ENCODE data around the gene ODAD2.

DNA sequence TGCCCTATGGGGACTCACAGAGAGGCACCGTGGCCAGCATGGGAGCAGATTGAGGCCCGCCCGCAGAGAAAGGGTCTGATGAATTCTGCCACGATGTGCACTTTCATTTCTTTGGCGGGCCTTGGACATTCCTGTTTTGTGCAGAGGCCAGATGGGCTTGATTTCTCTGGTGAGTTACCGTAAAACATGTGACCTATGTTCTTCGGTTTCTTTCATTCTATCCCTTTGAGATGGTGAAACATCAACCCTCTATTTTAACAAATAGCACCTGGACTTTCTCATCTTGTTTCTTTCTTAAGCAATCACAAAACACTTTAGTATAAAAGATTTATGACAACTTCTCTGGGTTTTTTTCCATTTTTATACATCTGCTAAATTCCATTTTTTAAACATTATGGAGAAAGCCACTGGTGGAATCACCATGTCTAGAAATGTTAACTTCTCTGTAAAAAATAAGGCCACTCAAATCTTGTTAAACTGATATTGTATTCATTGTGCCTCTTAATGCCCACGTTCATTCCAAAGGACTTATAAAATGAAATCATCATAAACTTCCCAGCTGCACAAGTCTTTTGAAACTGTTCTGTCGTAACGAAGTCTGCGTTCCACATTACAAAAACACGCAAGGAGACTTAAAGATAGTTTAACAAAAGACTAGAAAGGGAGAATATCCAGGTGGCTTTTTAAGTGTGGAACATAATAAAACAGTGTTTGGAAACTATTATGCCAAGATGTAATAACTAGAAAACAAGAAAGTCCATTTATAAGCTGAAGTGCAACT, 21.4 kb upstream of the ODAD2 start:
- TF ChIP-seq, protein P1, sequence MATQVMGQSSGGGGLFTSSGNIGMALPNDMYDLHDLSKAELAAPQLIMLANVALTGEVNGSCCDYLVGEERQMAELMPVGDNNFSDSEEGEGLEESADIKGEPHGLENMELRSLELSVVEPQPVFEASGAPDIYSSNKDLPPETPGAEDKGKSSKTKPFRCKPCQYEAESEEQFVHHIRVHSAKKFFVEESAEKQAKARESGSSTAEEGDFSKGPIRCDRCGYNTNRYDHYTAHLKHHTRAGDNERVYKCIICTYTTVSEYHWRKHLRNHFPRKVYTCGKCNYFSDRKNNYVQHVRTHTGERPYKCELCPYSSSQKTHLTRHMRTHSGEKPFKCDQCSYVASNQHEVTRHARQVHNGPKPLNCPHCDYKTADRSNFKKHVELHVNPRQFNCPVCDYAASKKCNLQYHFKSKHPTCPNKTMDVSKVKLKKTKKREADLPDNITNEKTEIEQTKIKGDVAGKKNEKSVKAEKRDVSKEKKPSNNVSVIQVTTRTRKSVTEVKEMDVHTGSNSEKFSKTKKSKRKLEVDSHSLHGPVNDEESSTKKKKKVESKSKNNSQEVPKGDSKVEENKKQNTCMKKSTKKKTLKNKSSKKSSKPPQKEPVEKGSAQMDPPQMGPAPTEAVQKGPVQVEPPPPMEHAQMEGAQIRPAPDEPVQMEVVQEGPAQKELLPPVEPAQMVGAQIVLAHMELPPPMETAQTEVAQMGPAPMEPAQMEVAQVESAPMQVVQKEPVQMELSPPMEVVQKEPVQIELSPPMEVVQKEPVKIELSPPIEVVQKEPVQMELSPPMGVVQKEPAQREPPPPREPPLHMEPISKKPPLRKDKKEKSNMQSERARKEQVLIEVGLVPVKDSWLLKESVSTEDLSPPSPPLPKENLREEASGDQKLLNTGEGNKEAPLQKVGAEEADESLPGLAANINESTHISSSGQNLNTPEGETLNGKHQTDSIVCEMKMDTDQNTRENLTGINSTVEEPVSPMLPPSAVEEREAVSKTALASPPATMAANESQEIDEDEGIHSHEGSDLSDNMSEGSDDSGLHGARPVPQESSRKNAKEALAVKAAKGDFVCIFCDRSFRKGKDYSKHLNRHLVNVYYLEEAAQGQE (IDR thresholded peaks at IDR 0.05; ENCODE audit: low read depth), result no peak
- TF ChIP-seq YY1 (IDR thresholded peaks at IDR 0.05; ENCODE audit: low read depth) (no peak), FOXM1 (IDR thresholded peaks at IDR 0.05; ENCODE audit: borderline replicate concordance, low read depth) (no peak), RAD21 (IDR thresholded peaks at IDR 0.05; ENCODE audit: low read depth) (no peak), TCF12 (IDR thresholded peaks at IDR 0.05; ENCODE audit: low read depth) (no peak)
- TF ChIP-seq, protein P2, sequence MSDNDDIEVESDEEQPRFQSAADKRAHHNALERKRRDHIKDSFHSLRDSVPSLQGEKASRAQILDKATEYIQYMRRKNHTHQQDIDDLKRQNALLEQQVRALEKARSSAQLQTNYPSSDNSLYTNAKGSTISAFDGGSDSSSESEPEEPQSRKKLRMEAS (IDR thresholded peaks at IDR 0.05), result no peak
